Cardiac muscle cell (in vitro differentiated cells and primary cell): ENCODE measurements around the gene ABCC1. TPM values are rescaled to one million over a fixed set of nuclear protein-coding genes. Genes with fewer than 3 reads are reported as not detected.

Experiments
- DNase-seq, 2 donors: peaks; one replicate each; pipeline versions ENCODE4 v3.0.0 to v3.0.0-alpha.2; 2010 to 2017; ENCODE audit warnings: low read depth in 1 of 2, low spot score in 1 of 2
- H3K27ac ChIP-seq: fragments of 200-600 bp; sonication (generic); 2 replicates; pipeline ENCODE4 v1.5.1; 2016
- H3K27me3 ChIP-seq: fragments of 200-600 bp; sonication (generic); 2 replicates; pipeline ENCODE4 v1.6.0; 2016; ENCODE audit warnings: control low read depth
- H3K36me3 ChIP-seq: fragments of 200-600 bp; sonication (generic); 2 replicates; pipeline ENCODE4 v1.5.1; 2016; ENCODE audit warnings: control low read depth
- H3K4me1 ChIP-seq: fragments of 200-600 bp; sonication (generic); 2 replicates; pipeline ENCODE4 v1.8.1; 2017; ENCODE audit warnings: low read depth, mild to moderate bottlenecking, mixed run types
- H3K4me3 ChIP-seq: fragments of 200-600 bp; sonication (generic); 2 replicates; pipeline ENCODE4 v1.5.1; 2016; ENCODE audit warnings: mild to moderate bottlenecking
- H3K9me3 ChIP-seq: fragments of 200-600 bp; sonication (generic); 2 replicates; pipeline ENCODE4 v1.5.1; 2017; ENCODE audit warnings: low read depth, mild to moderate bottlenecking, control low read depth
- polyA plus RNA-seq: library from polyadenylated mRNA; unstranded; fragments of >200 nt; fragmentation: Nextera tagmentation; extraction: Ambion mirVana; gene quantifications from 2 replicates; pipeline ENCODE4 v1.2.1, GENCODE V29; 2016
- total RNA-seq: library from RNA; depleted of rRNA; stranded (reverse); fragments of >200 nt; gene quantifications from 2 replicates; pipeline ENCODE4 v1.2.3, GENCODE V29; 2016
- TF ChIP-seq, protein P1 (sequence below): IDR thresholded peaks from 2 replicates; pipeline ENCODE4 v1.5.1; 2012; ENCODE audit warnings: low read depth, mild to moderate bottlenecking, low read length

Gene ABCC1
- total and polyA plus RNA-seq, 2 experiments from 2014 or later, result 14.2 to 31.0 TPM

DNA sequence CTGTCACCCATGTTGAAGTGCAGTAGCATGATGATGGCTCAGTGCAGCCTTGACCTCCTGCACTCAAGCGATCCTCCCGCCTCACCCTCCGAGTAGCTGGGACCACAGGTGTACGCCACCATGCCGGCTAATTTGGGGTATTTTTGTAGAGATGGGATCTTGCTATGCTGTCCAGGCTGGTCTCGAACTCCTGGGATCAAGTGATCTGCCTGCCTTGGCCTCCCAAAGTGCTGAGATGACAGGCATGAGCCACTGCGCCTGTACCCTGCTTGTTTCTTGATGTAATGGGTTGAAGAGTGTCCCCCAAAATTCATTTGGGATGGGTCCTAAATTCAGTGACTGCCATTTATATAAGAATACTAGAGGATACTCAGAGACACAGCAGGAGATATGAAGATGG lies 216.7 kb downstream of the ABCC1 start:
- DNase-seq, result no peak
- no peaks in the 10 kb centered on the region for H3K27me3 ChIP-seq

DNA sequence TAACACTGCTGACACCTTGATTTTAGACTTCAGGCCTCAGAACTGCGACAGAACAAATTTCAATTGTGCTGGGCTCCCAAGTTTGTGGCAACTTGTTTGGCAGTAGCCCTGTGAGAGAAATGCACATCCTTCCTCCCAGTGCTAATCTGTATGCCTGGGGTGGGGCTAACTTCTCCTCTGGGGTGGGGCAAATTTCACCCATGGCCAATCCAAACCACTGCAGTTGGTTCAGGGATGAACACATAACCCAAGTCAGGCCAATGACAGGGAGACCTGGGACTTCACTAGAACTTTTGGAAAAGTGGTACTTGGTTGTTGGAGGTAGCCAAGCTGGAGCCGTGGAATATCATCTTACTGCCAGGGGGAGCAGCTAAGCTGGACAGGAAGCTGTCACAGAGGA lies 217.5 kb downstream of the ABCC1 start:
- H3K27me3 ChIP-seq, result no peaks in the 10 kb centered on the region
- no peak overlapping the region for H3K27ac ChIP-seq
- H3K36me3 ChIP-seq, result no peaks in the 10 kb centered on the region
- no peaks in the 10 kb centered on the region for H3K9me3 ChIP-seq
- H3K4me3 ChIP-seq, result no peak overlapping the region
- TF ChIP-seq, protein P1, sequence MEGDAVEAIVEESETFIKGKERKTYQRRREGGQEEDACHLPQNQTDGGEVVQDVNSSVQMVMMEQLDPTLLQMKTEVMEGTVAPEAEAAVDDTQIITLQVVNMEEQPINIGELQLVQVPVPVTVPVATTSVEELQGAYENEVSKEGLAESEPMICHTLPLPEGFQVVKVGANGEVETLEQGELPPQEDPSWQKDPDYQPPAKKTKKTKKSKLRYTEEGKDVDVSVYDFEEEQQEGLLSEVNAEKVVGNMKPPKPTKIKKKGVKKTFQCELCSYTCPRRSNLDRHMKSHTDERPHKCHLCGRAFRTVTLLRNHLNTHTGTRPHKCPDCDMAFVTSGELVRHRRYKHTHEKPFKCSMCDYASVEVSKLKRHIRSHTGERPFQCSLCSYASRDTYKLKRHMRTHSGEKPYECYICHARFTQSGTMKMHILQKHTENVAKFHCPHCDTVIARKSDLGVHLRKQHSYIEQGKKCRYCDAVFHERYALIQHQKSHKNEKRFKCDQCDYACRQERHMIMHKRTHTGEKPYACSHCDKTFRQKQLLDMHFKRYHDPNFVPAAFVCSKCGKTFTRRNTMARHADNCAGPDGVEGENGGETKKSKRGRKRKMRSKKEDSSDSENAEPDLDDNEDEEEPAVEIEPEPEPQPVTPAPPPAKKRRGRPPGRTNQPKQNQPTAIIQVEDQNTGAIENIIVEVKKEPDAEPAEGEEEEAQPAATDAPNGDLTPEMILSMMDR, result no peak
- no peak for DNase-seq
- H3K4me1 ChIP-seq, result no peaks in the 10 kb centered on the region

More for the DNA sequence above, 216.7 kb downstream of the ABCC1 start:
- Histone ChIP-seq H3K27ac (no peak overlapping the region), H3K4me1 (no peaks in the 10 kb centered on the region), H3K36me3 (no peaks in the 10 kb centered on the region), H3K9me3 (no peaks in the 10 kb centered on the region), H3K4me3 (no peak overlapping the region)
- TF ChIP-seq, protein P1, result no peak

GRCh38 chr16:16167927-16168326 lies 218.5 kb downstream of the ABCC1 start:
- no peak overlapping the region for H3K27ac ChIP-seq
- H3K9me3 ChIP-seq, result no peaks in the 10 kb centered on the region
- no peaks in the 10 kb centered on the region for H3K36me3 ChIP-seq
- H3K4me1 ChIP-seq, result no peaks in the 10 kb centered on the region
- DNase-seq, result no peak
- no peaks in the 10 kb centered on the region for H3K27me3 ChIP-seq
- TF ChIP-seq, protein P1, result no peak
- no peak overlapping the region for H3K4me3 ChIP-seq

DNA sequence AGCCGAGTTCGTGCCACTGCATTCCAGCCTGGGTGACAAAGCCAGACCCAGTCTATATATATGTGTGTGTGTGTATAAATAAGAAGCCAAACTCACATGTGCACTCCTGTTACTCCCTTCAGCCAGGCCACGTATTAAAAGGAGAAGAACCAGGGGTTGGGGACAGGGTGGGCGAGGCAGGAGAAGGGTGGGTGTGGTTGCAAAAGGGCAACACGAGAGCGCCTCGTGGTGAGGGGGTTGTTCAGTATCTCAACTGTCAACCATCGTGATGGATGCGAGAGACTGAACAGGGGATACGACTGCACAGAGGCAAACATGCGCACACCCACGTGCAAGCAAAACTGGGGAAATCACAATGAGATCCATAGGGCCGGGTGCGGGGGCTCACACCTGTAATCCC lies 219.0 kb downstream of the ABCC1 start:
- Histone ChIP-seq H3K4me1 (no peaks in the 10 kb centered on the region), H3K36me3 (no peaks in the 10 kb centered on the region), H3K4me3 (no peak overlapping the region), H3K9me3 (no peaks in the 10 kb centered on the region), H3K27me3 (no peaks in the 10 kb centered on the region), H3K27ac (no peak overlapping the region)
- TF ChIP-seq, protein P1, result no peak
- DNase-seq, result no peak

- no peak overlapping the region for H3K4me3 ChIP-seq
- no peak overlapping the region for H3K27ac ChIP-seq
- no peaks in the 10 kb centered on the region for H3K36me3 ChIP-seq
- H3K4me1 ChIP-seq, result peaks cover 3% of the 10 kb centered on the region
- TF ChIP-seq, protein P1, result no peak
- no peak for DNase-seq
- H3K9me3 ChIP-seq, result no peaks in the 10 kb centered on the region
- no peaks in the 10 kb centered on the region for H3K27me3 ChIP-seq
Observed at GRCh38 chr16:16169615-16170014, 220.2 kb downstream of the ABCC1 start.
